Left kidney (tissue), 2 donors: ENCODE measurements around the gene VAX1. TPM values are rescaled to one million over a fixed set of nuclear protein-coding genes. Genes with fewer than 3 reads are reported as not detected.
A peak's percentile ranks its signal among the peaks of the same experiment; 100 is the strongest.

Source experiments
- DNase-seq: peaks from one replicate; pipeline ENCODE4 v3.0.0-alpha.2; 2013
- polyA plus RNA-seq: library from polyadenylated mRNA; unstranded; fragments of 120-200 nt; gene quantifications from one replicate; pipeline ENCODE4 v1.2.1, GENCODE V29; 2013; ENCODE audit not compliant: insufficient read length

VAX1 gene
- polyA plus RNA-seq, 1 donor: not detected

- no peak for DNase-seq
These were observed 26.8 kb upstream of the VAX1 start for GRCh38 chr10:117164592-117165537.

DNA sequence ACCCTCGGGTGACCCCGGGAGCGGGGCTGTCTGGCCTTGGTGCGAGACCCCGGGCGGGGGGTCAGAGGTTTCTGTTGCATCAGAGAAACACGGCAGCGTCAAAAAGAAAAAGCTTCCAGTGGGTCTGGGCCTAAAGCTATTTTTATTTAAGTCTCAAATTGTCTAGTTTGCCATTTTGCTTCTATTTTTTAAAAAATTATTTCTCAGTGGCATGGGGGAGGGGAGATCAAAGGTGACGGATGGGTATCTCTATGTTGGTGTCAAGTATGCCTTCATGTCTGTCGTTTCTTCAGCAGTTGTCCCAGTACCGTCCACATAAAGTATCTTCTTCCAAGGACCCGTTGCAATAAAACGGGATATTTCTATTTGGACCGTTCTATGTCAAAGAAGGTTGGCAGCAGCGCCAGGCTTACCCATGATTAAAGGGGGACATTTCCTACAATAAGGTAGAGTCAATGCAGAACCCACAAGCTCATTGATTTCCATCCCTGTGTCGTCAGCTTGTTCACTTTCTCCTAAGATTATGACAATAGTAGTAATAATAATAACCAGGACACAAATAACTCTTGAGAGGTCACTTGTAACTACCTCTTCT, 26.0 kb upstream of the VAX1 start:
- DNase-seq: no peak

GRCh38 chr10:117163061-117163953, 25.2 kb upstream of the VAX1 start:
- DNase-seq: no peak

GRCh38 chr10:117162093-117163060, 24.3 kb upstream of the VAX1 start:
- no peak for DNase-seq

- no peak for DNase-seq
These were observed 23.4 kb upstream of the VAX1 start for GRCh38 chr10:117161386-117162033.

DNA sequence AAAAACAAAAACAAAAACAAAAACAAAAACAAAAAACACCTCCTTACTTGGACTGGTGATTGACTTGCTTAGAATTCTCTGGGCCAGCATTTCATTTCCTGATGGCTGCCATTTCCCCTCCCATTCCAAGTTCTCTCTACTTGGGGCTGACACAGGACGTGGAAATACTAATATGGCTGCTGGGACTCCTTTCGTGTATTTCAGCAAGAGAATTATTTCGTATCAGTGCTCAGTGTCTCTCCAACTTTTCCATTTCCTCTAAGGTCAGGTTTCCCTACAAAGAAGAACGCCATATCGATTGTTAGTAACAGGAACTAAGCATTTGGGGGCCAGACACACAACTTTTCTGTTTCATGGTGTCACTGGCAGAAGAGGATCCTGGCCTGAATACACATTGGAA, 22.5 kb upstream of the VAX1 start:
- DNase-seq: no peak

DNA sequence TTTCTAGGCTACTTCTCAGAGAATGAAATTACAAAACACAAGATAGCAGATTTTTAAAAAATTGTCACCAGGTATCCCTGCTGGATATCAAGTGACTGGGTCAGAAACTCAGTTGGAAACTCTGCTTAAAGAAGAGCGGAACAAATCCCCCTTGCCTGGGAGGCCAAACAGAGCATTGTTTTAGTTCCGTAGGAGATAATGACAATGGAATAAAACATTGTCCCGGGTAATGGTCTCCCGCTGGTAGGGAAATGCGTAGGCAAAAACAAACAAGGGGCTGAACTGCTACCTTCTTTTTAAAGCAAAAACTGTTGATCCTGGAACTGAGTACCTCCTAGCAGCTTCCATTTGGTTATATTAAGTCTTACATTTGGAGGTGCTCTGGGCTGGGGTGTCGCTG, 21.3 kb upstream of the VAX1 start:
- no peak for DNase-seq

- no peak for DNase-seq
These were observed 20.2 kb upstream of the VAX1 start for GRCh38 chr10:117158297-117158696.

DNA sequence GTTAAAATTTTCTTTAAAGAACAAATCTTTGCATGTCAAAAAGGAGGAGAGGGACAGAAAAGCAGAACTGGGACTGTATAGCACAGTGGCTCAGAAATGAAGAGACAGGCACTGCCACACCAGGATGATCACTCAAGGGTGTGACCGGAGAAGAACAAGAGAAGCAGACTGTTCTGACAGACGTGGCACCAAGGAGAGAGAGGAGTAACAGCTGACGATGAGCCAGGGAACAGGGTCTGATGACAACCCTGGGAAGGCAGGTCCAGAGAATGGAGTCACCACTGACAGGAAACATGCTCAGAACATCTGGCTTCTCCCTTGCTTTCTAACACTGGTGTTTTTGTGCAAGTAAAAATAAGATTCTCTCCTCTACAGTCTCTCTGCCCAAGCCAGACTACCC, 14.6 kb upstream of the VAX1 start:
- no peak for DNase-seq

DNA sequence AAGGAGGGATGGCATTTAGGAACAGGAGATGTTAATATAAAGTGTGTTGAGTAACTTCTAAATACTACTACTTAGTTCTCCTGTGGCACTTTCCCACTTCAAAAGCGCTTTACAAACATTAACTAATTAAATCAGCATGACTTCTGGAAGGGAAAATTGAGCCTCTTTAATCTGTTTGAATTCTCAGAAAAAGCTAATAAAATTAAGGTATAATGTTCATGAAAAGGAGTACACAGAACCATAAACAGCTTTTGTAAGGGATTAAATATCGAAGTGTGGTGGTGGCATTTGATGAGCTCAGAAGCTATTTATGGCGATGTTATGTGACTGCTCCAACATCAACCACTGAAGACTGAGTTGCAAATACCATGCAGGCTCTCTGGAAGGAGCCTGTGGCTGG, 10.2 kb upstream of the VAX1 start:
- DNase-seq: no peak

- DNase-seq: no peak
These were observed 6.9 kb upstream of the VAX1 start for GRCh38 chr10:117145019-117145418.

- no peak for DNase-seq
These were observed 5.2 kb upstream of the VAX1 start for GRCh38 chr10:117143103-117143823.

GRCh38 chr10:117140525-117140902, 2.4 kb upstream of the VAX1 start:
- no peak for DNase-seq

GRCh38 chr10:117139581-117140524, 1.8 kb upstream of the VAX1 start:
- no peak for DNase-seq

GRCh38 chr10:117138838-117139580, 939 bp upstream of the VAX1 start:
- no peak for DNase-seq

DNA sequence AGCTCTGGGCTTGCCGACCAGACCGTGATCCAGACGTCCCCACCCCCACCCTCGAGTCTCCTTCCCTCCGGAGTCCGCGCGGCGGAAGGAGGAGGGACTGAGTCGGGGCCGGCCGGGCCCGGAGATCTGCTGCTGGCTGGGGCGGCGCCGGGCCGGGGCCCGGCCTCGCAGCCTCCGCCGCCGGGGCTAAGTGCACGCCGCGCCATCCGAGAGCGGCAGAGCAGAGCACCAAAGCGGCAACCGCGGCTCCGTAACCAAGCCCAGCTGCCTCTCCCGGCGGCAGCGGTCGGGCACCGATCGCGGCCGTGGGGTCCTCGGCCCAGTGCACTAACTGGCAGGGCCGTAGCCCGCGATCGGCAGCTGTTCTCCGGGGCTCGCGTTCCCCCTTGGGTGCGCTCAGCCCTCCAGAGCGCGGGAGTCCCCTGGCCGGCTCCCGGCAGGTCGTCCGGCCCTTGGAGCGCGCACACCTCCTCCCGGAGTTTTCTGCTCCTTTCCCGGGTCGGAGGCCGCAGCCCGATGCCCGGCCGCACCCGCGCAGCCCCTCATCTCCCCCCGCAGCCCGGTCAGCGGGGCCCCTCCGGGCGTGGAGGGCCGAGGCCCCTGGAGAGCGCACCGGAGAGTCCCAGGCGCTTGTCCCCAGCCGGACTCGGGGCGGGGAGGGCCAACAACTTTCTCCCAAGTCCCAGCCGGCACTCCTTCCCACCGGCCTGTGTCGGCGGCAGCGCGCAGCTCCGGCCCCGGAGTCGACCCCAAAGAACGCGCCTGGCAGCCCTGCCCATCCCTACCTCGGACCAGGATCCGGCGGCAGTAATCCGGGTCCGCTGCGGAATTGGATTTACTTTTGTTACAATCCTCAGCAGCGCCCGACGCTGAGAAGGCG, 799 bp downstream of the VAX1 start:
- DNase-seq: peak; percentile 49

DNA sequence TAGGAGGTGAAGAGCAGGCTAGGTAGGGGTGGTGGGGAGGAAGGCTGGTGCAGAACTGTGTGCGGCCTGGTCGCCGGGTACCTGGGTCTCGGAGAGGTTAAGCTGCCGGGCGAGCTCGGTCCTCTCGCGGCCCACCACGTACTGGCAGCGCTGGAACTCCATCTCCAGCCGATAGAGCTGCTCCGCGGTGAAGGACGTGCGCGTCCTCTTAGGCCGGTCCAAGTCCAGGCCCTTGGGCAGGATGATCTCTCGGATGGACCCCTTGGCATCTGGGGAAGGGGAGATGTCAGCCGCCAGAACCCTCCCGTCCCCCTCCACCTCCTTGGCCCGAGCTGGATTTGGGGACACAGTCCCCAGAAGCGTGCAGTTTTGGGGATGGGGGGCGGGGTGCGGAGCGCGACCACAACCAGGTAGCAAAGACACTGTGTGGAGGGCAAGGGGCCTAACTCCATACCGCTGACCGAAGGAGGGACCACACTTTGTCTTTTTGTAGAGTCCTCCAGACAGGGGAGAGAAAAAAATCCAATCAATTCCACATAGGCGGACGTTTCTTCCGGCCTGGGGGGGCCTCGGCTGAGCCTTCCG, 1.6 kb downstream of the VAX1 start:
- DNase-seq: no peak
